Stimulated activated effector memory CD8-positive, alpha-beta T cell treated with anti-CD3 and anti-CD28 coated beads, Interleukin-12 subunit alpha, Interleukin-12 subunit beta, amount 100 ng/mL, for 72 hours (primary cell): ENCODE data around the gene RAX2.
"Not testable (repeated sequence)": the region's sequence is repeated elsewhere in the genome, so short reads cannot be mapped to it uniquely, and the experiment has no call there.

ENCODE experiments used
- ATAC-seq: fragments of 150-1000 bp; cut with Tn5 transposase; 2 replicates; pipeline ENCODE4 v1.10.0; 2021
- DNase-seq, 2 donors: peaks; one replicate each; pipeline ENCODE4 v3.0.0; 2021 to 2022; ENCODE audit warnings: low spot score in 2 of 2
- H3K27ac Mint-ChIP-seq: one replicate; pipeline ENCODE4 v1.8.0; 2022; ENCODE audit warnings: mild to moderate bottlenecking, mixed read lengths
- H3K36me3 Mint-ChIP-seq: one replicate; pipeline ENCODE4 v1.8.0; 2022; ENCODE audit warnings: mild to moderate bottlenecking, mixed read lengths
- H3K4me1 Mint-ChIP-seq: one replicate; pipeline ENCODE4 v1.8.0; 2022; ENCODE audit warnings: mixed read lengths
- H3K4me3 Mint-ChIP-seq: one replicate; pipeline ENCODE4 v1.8.0; 2022; ENCODE audit warnings: mild to moderate bottlenecking, mixed read lengths
- H3K9me3 Mint-ChIP-seq: one replicate; pipeline ENCODE4 v1.8.0; 2022; ENCODE audit warnings: mixed read lengths

RAX2 gene

GRCh38 chr19:3774621-3775373, 2.8 kb upstream of the RAX2 start:
- no peak for ATAC-seq
- H3K27ac Mint-ChIP-seq: peak overlapping the region; percentile 35
- no peaks in the 10 kb centered on the region for H3K4me1 Mint-ChIP-seq
- no peak overlapping the region for H3K4me3 Mint-ChIP-seq
- peaks cover 13% of the 10 kb centered on the region for H3K36me3 Mint-ChIP-seq
- H3K9me3 Mint-ChIP-seq: peaks cover 3% of the 10 kb centered on the region
- DNase-seq: no peak

GRCh38 chr19:3773814-3774515, 1.9 kb upstream of the RAX2 start:
- ATAC-seq: no peak
- Mint-ChIP-seq H3K27ac (peak overlapping the region; percentile 35), H3K4me1 (no peaks in the 10 kb centered on the region), H3K9me3 (peaks cover 3% of the 10 kb centered on the region), H3K36me3 (peaks cover 20% of the 10 kb centered on the region), H3K4me3 (no peak overlapping the region)
- DNase-seq: no peak

- no peaks in the 10 kb centered on the region for H3K9me3 Mint-ChIP-seq
- DNase-seq (no peak), ATAC-seq (no peak)
- H3K4me3 Mint-ChIP-seq: no peak overlapping the region
- H3K27ac Mint-ChIP-seq: no peak overlapping the region
- H3K4me1 Mint-ChIP-seq: peaks cover 8% of the 10 kb centered on the region
- H3K36me3 Mint-ChIP-seq: peaks cover 36% of the 10 kb centered on the region
Observed at GRCh38 chr19:3771000-3771905, 775 bp downstream of the RAX2 start.

GRCh38 chr19:3770136-3770999, 1.7 kb downstream of the RAX2 start:
- H3K27ac Mint-ChIP-seq: no peak overlapping the region
- peaks cover 10% of the 10 kb centered on the region for H3K4me1 Mint-ChIP-seq
- peaks cover 43% of the 10 kb centered on the region for H3K36me3 Mint-ChIP-seq
- no peak overlapping the region for H3K4me3 Mint-ChIP-seq
- ATAC-seq (no peak), DNase-seq (no peak)
- H3K9me3 Mint-ChIP-seq: no peaks in the 10 kb centered on the region

- Mint-ChIP-seq H3K4me3 (no peak overlapping the region), H3K9me3 (no peaks in the 10 kb centered on the region), H3K27ac (no peak overlapping the region), H3K4me1 (peaks cover 10% of the 10 kb centered on the region), H3K36me3 (peaks cover 51% of the 10 kb centered on the region)
- no peak for ATAC-seq
- DNase-seq: no peak
Observed at GRCh38 chr19:3769494-3769893, 2.5 kb downstream of the RAX2 start.

GRCh38 chr19:3768748-3769099, 3.3 kb downstream of the RAX2 start:
- Mint-ChIP-seq H3K4me3 (no peak overlapping the region), H3K4me1 (peaks cover 10% of the 10 kb centered on the region), H3K36me3 (peaks cover 53% of the 10 kb centered on the region), H3K9me3 (no peaks in the 10 kb centered on the region), H3K27ac (peak overlapping the region; percentile 62)
- no peak for ATAC-seq
- DNase-seq: no peak

- ATAC-seq (no peak), DNase-seq (no peak)
- no peak overlapping the region for H3K27ac Mint-ChIP-seq
- H3K9me3 Mint-ChIP-seq: no peaks in the 10 kb centered on the region
- H3K36me3 Mint-ChIP-seq: peaks cover 54% of the 10 kb centered on the region
- peaks cover 11% of the 10 kb centered on the region for H3K4me1 Mint-ChIP-seq
- no peak overlapping the region for H3K4me3 Mint-ChIP-seq
Observed at GRCh38 chr19:3768015-3768747, 3.8 kb downstream of the RAX2 start.

GRCh38 chr19:3767050-3767449, 5.0 kb downstream of the RAX2 start:
- ATAC-seq: no peak
- Mint-ChIP-seq H3K4me3 (peak overlapping the region; percentile 56), H3K36me3 (peaks cover 60% of the 10 kb centered on the region), H3K9me3 (no peaks in the 10 kb centered on the region), H3K27ac (peak overlapping the region; percentile 97), H3K4me1 (peaks cover 22% of the 10 kb centered on the region)
- no peak for DNase-seq

- no peaks in the 10 kb centered on the region for H3K9me3 Mint-ChIP-seq
- ATAC-seq: no peak
- peak in 1 of 2 donors; percentile 66 for DNase-seq
- peak overlapping the region; percentile 97 for H3K27ac Mint-ChIP-seq
- H3K4me1 Mint-ChIP-seq: peaks cover 27% of the 10 kb centered on the region
- peak overlapping the region; percentile 56 for H3K4me3 Mint-ChIP-seq
- peaks cover 65% of the 10 kb centered on the region for H3K36me3 Mint-ChIP-seq
Observed at GRCh38 chr19:3766520-3766919, 5.5 kb downstream of the RAX2 start.

GRCh38 chr19:3765757-3766156, 6.3 kb downstream of the RAX2 start:
- Mint-ChIP-seq H3K27ac (peak overlapping the region; percentile 97), H3K36me3 (peaks cover 73% of the 10 kb centered on the region), H3K4me1 (peaks cover 35% of the 10 kb centered on the region)
- H3K4me3 Mint-ChIP-seq, H3K9me3 Mint-ChIP-seq, DNase-seq, ATAC-seq: not testable (repeated sequence)

GRCh38 chr19:3765121-3765520, 6.9 kb downstream of the RAX2 start:
- Mint-ChIP-seq H3K4me3 (no peak overlapping the region), H3K4me1 (peaks cover 37% of the 10 kb centered on the region), H3K36me3 (peaks cover 79% of the 10 kb centered on the region), H3K9me3 (no peaks in the 10 kb centered on the region), H3K27ac (no peak overlapping the region)
- ATAC-seq (no peak), DNase-seq (no peak)

- Mint-ChIP-seq H3K4me1 (peaks cover 42% of the 10 kb centered on the region), H3K9me3 (no peaks in the 10 kb centered on the region), H3K36me3 (peaks cover 83% of the 10 kb centered on the region), H3K4me3 (peak within 1 kb of the TSS; percentile 99), H3K27ac (peak within 1 kb of the TSS; percentile 99)
- DNase-seq (peak; percentile 99 to 100), ATAC-seq (peak; percentile 90)
Observed at GRCh38 chr19:3762501-3763459, 9.2 kb downstream of the RAX2 start, which contains the start of gene MRPL54. TSS of gene MRPL54 (plus strand) at chr19:3762682. CDS start at chr19:3762701, 19 bp downstream.

GRCh38 chr19:3762130-3762473, 9.9 kb downstream of the RAX2 start:
- no peaks in the 10 kb centered on the region for H3K9me3 Mint-ChIP-seq
- H3K36me3 Mint-ChIP-seq: peaks cover 87% of the 10 kb centered on the region
- peak overlapping the region; percentile 99 for H3K27ac Mint-ChIP-seq
- peak overlapping the region; percentile 99 for H3K4me3 Mint-ChIP-seq
- H3K4me1 Mint-ChIP-seq: peaks cover 42% of the 10 kb centered on the region
- DNase-seq: no peak
- ATAC-seq: no peak
